ENCODE results near the gene MGRN1.

DNA sequence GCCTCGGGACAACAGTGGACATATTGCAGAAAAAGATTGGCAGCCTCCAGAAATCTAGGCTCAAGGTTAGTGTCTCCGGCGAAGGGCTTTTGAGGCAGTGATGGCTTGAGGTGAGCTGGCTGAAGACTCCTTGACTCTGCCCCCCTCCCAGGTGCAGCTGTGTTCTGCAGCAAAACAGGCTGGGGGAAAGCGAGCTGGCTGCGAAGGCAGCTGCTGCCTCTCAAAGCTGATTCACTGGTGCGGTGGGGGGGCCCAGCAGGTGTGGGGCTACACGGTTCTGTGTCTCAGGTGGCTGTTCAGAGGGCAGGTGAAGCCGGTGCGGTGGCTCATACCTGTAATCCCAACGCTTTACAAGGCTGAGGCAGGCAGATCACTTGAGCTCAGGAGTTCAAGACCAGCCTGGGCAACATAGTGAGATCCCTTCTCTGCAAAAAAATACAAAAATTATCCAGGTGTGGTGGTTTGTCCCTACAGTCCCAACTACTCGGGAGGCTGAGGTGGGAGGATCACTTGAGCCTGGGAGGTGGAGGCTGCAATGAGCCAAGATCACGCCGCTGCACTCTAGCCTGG lies 45.6 kb upstream of the MGRN1 start:
- TF ChIP-seq FOS (IDR thresholded peaks at IDR 0.05; ENCODE audit: borderline replicate concordance, insufficient read depth, low read length) = no peak
- TF ChIP-seq, protein P1, sequence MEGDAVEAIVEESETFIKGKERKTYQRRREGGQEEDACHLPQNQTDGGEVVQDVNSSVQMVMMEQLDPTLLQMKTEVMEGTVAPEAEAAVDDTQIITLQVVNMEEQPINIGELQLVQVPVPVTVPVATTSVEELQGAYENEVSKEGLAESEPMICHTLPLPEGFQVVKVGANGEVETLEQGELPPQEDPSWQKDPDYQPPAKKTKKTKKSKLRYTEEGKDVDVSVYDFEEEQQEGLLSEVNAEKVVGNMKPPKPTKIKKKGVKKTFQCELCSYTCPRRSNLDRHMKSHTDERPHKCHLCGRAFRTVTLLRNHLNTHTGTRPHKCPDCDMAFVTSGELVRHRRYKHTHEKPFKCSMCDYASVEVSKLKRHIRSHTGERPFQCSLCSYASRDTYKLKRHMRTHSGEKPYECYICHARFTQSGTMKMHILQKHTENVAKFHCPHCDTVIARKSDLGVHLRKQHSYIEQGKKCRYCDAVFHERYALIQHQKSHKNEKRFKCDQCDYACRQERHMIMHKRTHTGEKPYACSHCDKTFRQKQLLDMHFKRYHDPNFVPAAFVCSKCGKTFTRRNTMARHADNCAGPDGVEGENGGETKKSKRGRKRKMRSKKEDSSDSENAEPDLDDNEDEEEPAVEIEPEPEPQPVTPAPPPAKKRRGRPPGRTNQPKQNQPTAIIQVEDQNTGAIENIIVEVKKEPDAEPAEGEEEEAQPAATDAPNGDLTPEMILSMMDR (IDR thresholded peaks at IDR 0.05; ENCODE audit: extremely low read depth in 1 of 2, insufficient read depth in 1 of 2, low read depth in 1 of 2, low read length in 2 of 2) = no peak
- no peak for TF ChIP-seq POLR2A (IDR thresholded peaks at IDR 0.05; ENCODE audit: low read depth, low read length)
- no peak for TF ChIP-seq POLR2AphosphoS5 (IDR thresholded peaks at IDR 0.05; ENCODE audit: insufficient read depth, low read depth, low read length)
- TF ChIP-seq GATA2 (IDR thresholded peaks at IDR 0.05; ENCODE audit: insufficient read depth, insufficient read length, low read depth, low read length) = no peak
- TF ChIP-seq EZH2 (IDR thresholded peaks at IDR 0.05; ENCODE audit: borderline replicate concordance, low read depth, low read length, severe bottlenecking) = no peak

Data from endothelial cell of umbilical vein (primary cell).